ENCODE results near the gene SLC26A6.

SLC26A6 gene

DNA sequence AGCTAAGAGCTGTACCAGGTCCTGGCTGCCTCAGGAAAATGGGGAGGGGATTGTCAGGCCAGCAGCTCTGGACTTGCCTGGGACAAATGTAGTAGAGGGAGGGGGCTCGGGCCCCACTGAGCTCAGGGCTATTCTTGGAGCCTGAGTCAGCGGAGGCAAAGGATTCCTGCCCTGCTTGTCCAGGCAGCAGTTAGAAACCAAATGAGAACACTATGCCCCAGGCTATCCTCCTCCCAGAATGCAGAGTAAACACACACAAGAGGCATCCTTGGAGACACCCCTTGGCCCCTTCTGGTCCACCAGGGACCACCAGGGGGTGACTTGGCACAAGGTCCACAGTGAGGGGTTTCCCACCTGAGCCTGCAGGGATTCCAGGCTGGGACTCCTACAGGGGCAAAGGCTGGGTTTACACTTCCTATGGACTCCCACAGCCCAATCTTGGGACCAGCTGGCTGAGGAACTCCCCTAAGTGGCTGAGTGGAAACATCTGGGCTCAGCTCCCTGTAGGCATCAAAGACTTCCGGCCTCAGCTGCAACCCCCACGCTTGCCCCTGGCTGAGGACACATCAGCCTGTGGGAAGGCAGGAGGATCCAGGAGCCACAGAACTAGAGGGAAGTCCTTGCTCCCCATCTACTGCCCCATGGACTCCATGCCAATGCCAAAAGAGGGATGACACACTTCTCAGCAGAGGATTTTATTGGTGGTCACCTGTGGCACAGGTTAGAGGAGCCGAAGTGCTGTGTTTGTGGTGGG, 36.8 kb downstream of the SLC26A6 start:
- DNase-seq: peak; percentile 95

DNA sequence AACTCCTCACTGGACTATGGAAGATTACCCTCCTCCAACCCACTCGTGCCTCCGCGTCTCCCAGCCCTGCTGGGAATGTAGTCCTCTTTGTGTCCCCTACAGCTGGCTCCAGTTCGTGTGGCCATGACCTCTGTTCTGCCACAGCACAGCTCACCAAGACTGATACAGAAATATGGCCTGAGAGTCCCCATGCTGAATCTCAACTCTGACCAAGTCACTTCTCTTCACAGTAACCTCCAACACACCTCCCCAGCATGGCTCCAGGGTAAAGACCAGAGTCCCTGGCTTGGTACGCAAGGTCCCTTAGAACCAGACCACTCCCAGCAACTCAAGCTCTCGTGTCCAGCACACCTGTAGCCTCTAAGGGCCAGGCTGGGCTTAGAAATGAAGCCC, 37.9 kb downstream of the SLC26A6 start:
- DNase-seq: no peak

- no peak for DNase-seq
These were observed 38.4 kb downstream of the SLC26A6 start for GRCh38 chr3:48596676-48597407.

- no peak for DNase-seq
These were observed 39.1 kb downstream of the SLC26A6 start for GRCh38 chr3:48596157-48596556.

- DNase-seq: peak; percentile 73
These were observed 39.6 kb downstream of the SLC26A6 start for GRCh38 chr3:48595526-48596121.

- no peak for DNase-seq
These were observed 40.2 kb downstream of the SLC26A6 start, which contains the start of gene COL7A1 for GRCh38 chr3:48595075-48595525. Gene COL7A1 (minus strand): TSS chr3:48595329. CDS start chr3:48595159, 170 bp downstream.

- DNase-seq: no peak
These were observed 40.7 kb downstream of the SLC26A6 start for GRCh38 chr3:48594417-48595049.

GRCh38 chr3:48593337-48593736, 41.9 kb downstream of the SLC26A6 start:
- DNase-seq: no peak

DNA sequence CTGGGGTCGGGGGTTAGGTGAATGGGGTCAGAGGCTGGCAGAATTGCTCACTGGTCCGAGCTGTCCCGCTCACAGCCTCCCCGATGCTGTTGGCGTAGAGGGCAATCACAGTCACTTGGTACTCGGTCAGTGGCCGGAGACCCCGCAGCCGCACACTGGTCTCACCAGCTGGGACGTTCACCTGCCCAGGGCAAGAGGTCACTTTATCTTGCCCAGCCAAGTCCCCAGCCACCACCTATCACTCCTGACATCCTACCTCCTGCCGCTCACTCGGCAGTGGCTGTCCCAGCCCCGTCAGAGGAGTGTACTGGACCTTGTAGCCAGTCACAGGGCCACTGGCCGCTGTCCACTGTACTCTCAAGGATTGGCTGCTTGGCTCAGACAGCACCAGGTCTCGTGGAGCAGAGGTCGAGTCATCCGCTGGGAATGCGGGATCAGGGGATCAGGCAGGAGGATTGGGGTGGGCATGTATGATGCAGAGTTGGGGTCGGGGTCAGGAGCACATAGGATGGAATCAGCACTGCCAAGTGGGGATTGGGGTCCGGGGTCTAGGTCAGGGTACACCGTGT, 42.7 kb downstream of the SLC26A6 start:
- DNase-seq: no peak

DNA sequence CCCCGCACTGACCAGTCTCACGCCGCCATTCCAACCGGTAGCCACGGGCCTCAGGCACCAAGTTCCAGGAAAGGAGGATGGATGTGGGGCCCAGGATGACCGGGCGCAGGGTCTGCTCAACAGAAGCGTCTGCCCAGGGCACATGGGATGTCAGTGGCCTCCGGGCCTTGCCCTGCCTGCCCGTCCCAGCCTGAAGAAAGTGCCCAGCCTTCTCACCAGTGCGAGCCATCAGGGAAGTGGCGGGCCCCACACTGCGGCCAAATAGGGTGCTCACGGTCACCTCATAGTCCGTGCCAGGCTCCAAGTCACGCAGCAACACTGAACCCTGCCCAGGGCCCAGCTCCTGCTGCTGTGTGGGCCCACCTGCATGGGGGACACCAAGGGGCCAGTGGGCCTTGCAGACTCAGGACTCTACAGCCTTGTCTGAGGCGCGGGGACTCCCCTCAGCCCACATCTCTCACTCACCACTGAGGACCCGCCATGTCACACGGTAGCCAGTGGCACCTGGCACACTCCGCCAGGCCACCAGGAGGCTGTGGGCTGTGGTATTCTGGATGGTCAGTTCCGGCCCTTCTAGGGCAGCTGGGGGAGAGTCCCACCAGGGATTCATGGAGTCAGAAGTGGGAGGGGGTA, 43.3 kb downstream of the SLC26A6 start:
- DNase-seq: no peak

DNA sequence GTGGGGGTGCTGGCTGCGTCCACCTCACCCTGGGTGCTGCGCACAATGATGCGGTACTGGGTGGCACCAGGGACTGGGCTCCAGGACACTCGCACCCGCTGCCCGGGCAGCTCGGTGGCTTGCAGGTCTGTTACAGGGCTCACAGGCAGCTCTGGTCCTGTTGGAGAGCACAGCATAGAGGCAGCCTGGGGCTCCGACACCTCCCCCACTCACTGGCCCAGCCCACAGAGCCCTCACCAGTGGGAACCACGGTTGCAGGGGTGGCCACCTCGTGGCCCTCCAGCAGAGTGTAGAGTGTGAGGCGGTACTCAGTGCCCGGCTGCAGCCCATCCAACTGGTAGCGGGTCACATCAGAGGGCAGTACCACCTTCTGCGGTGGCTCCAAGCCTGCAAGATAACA, 43.8 kb downstream of the SLC26A6 start:
- DNase-seq: no peak

DNA sequence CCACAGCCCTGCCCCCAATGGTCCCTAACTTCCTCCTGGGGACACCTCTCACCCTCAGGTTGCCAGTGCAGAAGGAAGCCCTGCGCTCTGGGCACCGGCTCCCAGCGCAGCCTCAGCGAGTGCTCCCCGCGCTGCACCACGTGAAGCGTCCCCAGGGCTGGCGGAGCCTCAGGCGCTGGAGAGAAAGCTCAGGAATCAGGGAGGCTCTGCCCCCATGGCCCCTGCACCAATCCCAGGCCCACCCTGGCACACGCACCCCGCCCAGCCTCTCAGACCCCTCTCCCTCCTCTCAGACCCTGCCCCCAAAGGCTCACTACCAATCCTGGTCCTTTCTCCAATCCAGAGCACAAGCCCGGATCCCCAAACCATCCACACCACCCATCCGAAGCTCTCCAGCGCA, 47.0 kb downstream of the SLC26A6 start:
- DNase-seq: no peak

DNA sequence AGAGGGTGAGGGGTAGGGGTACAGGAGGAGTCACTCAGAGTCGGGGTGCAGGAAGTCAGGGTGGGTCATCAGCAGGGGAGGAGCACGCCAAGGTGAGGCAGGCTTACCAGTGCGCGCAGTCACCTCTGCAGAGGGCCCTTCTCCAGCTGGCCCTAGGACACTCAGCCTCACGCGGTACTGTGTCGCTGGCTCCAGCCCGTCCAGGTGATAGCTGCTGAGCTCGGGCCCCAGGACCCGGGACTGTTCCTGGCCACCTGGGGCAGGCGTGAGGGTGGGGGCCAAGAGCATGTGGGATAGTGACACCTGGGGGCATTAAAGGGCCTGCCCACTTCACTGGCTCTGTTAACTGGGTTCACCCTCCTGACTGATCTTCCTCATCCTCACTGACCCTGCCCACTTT, 47.6 kb downstream of the SLC26A6 start:
- no peak for DNase-seq

GRCh38 chr3:48585411-48585810, 49.9 kb downstream of the SLC26A6 start:
- DNase-seq: no peak

GRCh38 chr3:48584836-48585235, 50.4 kb downstream of the SLC26A6 start:
- no peak for DNase-seq

- no peak for DNase-seq
These were observed 53.4 kb downstream of the SLC26A6 start for GRCh38 chr3:48581621-48582481.

DNA sequence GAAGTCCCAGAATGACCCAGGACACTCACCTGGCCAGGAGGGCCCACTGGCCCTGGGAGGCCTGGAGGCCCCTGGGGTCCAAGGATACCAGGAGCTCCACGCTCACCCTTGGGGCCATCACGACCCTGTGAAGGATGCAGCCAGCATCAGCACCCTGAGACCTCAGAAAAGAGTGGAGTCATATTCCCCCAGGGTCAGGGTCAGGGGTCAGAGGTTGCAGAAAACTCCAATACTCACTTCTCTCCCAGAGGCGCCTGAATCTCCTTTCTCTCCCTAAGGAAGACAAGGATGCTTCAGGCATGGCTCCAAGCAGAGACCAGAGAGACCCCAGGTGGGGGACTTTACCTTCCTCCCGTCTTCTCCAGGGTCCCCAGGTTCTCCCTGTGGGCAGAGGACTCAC, 58.6 kb downstream of the SLC26A6 start:
- DNase-seq: no peak

All from NCI-H69 (cell line).